Transverse colon (tissue), 4 donors: Measurements from ENCODE around the gene ADGRA3.

Experiments used
- POLR2A ChIP-seq: fragments of 450-650 bp; IDR thresholded peaks from one replicate; pipeline ENCODE4 v1.6.1; 2016; ENCODE audit warnings: antibody characterized with exemption, mild to moderate bottlenecking, moderate library complexity
- POLR2AphosphoS5 ChIP-seq, 3 donors: sonication (generic); formaldehyde crosslinking; IDR thresholded peaks; one replicate each; pipeline ENCODE4 v1.6.1; 2016; ENCODE audit warnings: antibody characterized with exemption in 3 of 3
- TF ChIP-seq, protein P1 (sequence below), 5 experiments: fragments of 200-600 bp in 3 of 5; fragments of 450-650 bp in 2 of 5; sonication (generic) in 3 of 5; IDR thresholded peaks; 1 replicate in 2 of 5; 2 replicates in 3 of 5; pipeline ENCODE4 v1.5.1; 2016 to 2017; ENCODE audit warnings: antibody characterized with exemption in 5 of 5, inconsistent platforms in 3 of 5, mild to moderate bottlenecking in 2 of 5, moderate library complexity in 1 of 5

DNA sequence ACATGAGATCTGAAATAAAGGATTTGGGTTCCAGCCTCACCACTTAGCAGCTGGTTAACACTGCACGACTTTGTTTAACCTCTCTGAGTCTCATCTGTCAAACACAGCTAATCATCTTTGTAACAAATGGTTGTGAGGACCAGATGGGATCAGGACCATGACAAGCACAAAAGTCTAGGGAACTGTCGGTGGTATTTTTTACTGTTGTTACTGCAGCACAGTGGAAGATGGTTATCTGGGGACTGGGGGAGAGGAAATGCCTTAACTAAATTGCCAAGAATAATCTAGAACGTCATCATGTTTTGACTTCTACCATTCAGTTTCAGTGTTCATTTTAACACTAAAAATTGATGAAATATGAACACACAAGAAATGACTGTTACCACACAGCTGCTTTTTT, 99.5 kb downstream of the ADGRA3 start:
- TF ChIP-seq, protein P1, sequence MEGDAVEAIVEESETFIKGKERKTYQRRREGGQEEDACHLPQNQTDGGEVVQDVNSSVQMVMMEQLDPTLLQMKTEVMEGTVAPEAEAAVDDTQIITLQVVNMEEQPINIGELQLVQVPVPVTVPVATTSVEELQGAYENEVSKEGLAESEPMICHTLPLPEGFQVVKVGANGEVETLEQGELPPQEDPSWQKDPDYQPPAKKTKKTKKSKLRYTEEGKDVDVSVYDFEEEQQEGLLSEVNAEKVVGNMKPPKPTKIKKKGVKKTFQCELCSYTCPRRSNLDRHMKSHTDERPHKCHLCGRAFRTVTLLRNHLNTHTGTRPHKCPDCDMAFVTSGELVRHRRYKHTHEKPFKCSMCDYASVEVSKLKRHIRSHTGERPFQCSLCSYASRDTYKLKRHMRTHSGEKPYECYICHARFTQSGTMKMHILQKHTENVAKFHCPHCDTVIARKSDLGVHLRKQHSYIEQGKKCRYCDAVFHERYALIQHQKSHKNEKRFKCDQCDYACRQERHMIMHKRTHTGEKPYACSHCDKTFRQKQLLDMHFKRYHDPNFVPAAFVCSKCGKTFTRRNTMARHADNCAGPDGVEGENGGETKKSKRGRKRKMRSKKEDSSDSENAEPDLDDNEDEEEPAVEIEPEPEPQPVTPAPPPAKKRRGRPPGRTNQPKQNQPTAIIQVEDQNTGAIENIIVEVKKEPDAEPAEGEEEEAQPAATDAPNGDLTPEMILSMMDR (IDR thresholded peaks at IDR 0.05), result no peak
- TF ChIP-seq POLR2AphosphoS5 (IDR thresholded peaks at IDR 0.05) (no peak), POLR2A (no peak)
